SW 1271 (cell line): ENCODE measurements around the gene THEMIS.
"Not testable (repeated sequence)": the region's sequence is repeated elsewhere in the genome, so short reads cannot be mapped to it uniquely, and the experiment has no call there.

Source experiments
- DNase-seq, 2 experiments: peaks; one replicate each; lab custom pipeline; 2025; lab: John Stamatoyannopoulos, UW

The THEMIS gene

GRCh38 chr6:127917766-127918165 is 16.9 kb upstream of the THEMIS start:
- DNase-seq: no peak

- DNase-seq: no peak
These were observed 13.4 kb upstream of the THEMIS start for GRCh38 chr6:127914240-127914639.

GRCh38 chr6:127912914-127913313 is 12.1 kb upstream of the THEMIS start:
- DNase-seq: no peak

- no peak for DNase-seq
These were observed 7.2 kb upstream of the THEMIS start for GRCh38 chr6:127907960-127908640.

- DNase-seq: no peak
These were observed 3.3 kb upstream of the THEMIS start for GRCh38 chr6:127904160-127904559.

- DNase-seq: no peak
These were observed 2.1 kb upstream of the THEMIS start for GRCh38 chr6:127902933-127903332.

GRCh38 chr6:127897484-127897883 is 3.4 kb downstream of the THEMIS start:
- DNase-seq: no peak

- DNase-seq: no peak
These were observed 6.8 kb downstream of the THEMIS start for GRCh38 chr6:127894051-127894450.

GRCh38 chr6:127893541-127893940 is 7.3 kb downstream of the THEMIS start:
- DNase-seq: no peak

GRCh38 chr6:127891731-127892326 is 9.0 kb downstream of the THEMIS start:
- no peak for DNase-seq

- no peak for DNase-seq
These were observed 14.3 kb downstream of the THEMIS start for GRCh38 chr6:127886603-127887002.

- DNase-seq: no peak
These were observed 16.7 kb downstream of the THEMIS start for GRCh38 chr6:127884134-127884533.

- DNase-seq: not testable (repeated sequence)
These were observed 18.9 kb downstream of the THEMIS start for GRCh38 chr6:127881949-127882348.

GRCh38 chr6:127880429-127880828 is 20.4 kb downstream of the THEMIS start:
- no peak for DNase-seq

- DNase-seq: no peak
These were observed 21.2 kb downstream of the THEMIS start for GRCh38 chr6:127879685-127880084.

GRCh38 chr6:127878115-127878514 is 22.7 kb downstream of the THEMIS start:
- DNase-seq: no peak

- no peak for DNase-seq
These were observed 23.6 kb downstream of the THEMIS start for GRCh38 chr6:127877231-127877630.

- DNase-seq: no peak
These were observed 31.0 kb downstream of the THEMIS start for GRCh38 chr6:127869772-127870404.

- no peak for DNase-seq
These were observed 31.7 kb downstream of the THEMIS start for GRCh38 chr6:127869183-127869582.

GRCh38 chr6:127868338-127868737 is 32.5 kb downstream of the THEMIS start:
- no peak for DNase-seq

- DNase-seq: no peak
These were observed 34.1 kb downstream of the THEMIS start for GRCh38 chr6:127866766-127867165.

- DNase-seq: no peak
These were observed 35.8 kb downstream of the THEMIS start for GRCh38 chr6:127865108-127865507.

- no peak for DNase-seq
These were observed 36.2 kb downstream of the THEMIS start for GRCh38 chr6:127864701-127865100.
